DND-41 (cell line): ENCODE results near the gene HPCAL1.

Experiments used
- CTCF ChIP-seq: IDR thresholded peaks from 2 replicates; pipeline ENCODE4 v1.5.1; 2012; ENCODE audit warnings: borderline replicate concordance, low read length, moderate library complexity, mild to moderate bottlenecking; ENCODE audit not compliant: poor library complexity, severe bottlenecking; ENCODE audit errors: extremely low read depth
- EZH2 ChIP-seq: IDR thresholded peaks from 3 replicates; pipeline ENCODE4 v1.6.1; 2012; ENCODE audit warnings: borderline replicate concordance, low read depth, mild to moderate bottlenecking, moderate library complexity, low read length, inconsistent platforms; ENCODE audit not compliant: severe bottlenecking

- TF ChIP-seq EZH2: no peak
- no peak for TF ChIP-seq CTCF
These were observed 151.8 kb downstream of the HPCAL1 start for GRCh38 chr2:10454505-10454904.
